Fibroblast of skin of abdomen (primary cell): Measurements from ENCODE around the gene TCN2.
"Not testable (repeated sequence)": the region's sequence is repeated elsewhere in the genome, so short reads cannot be mapped to it uniquely, and the experiment has no call there.

Experiments
- DNase-seq: peaks from one replicate; pipeline ENCODE4 v3.0.0-alpha.2; 2013

TCN2 gene

GRCh38 chr22:30611197-30611596, 4.2 kb downstream of the TCN2 start:
- no peak for DNase-seq

- no peak for DNase-seq
Observed at GRCh38 chr22:30612789-30613188, 5.8 kb downstream of the TCN2 start.

- DNase-seq: no peak
Observed at GRCh38 chr22:30614268-30614667, 7.3 kb downstream of the TCN2 start.

GRCh38 chr22:30614879-30615278, 7.9 kb downstream of the TCN2 start:
- DNase-seq: no peak

- DNase-seq: no peak
Observed at GRCh38 chr22:30615543-30615954, 8.6 kb downstream of the TCN2 start.

GRCh38 chr22:30617819-30618218, 10.8 kb downstream of the TCN2 start:
- DNase-seq: no peak

- DNase-seq: not testable (repeated sequence)
Observed at GRCh38 chr22:30619909-30620308, 12.9 kb downstream of the TCN2 start.

GRCh38 chr22:30626413-30626812, 19.4 kb downstream of the TCN2 start:
- no peak for DNase-seq

- no peak for DNase-seq
Observed at GRCh38 chr22:30627471-30627870, 20.5 kb downstream of the TCN2 start.

GRCh38 chr22:30628491-30628890, 21.5 kb downstream of the TCN2 start:
- DNase-seq: no peak

- not testable (repeated sequence) for DNase-seq
Observed at GRCh38 chr22:30631469-30631868, 24.5 kb downstream of the TCN2 start.

GRCh38 chr22:30634471-30635233, 27.7 kb downstream of the TCN2 start:
- DNase-seq: peak; percentile 87

- DNase-seq: peak; percentile 90
Observed at GRCh38 chr22:30635273-30636225, 28.6 kb downstream of the TCN2 start, which contains the start of gene SLC35E4. Gene SLC35E4 (plus strand): TSS chr22:30635781. CDS start chr22:30636451, 670 bp downstream.

- DNase-seq: no peak
Observed at GRCh38 chr22:30636226-30637077, 29.5 kb downstream of the TCN2 start.

GRCh38 chr22:30637701-30638114, 30.7 kb downstream of the TCN2 start:
- DNase-seq: no peak

- DNase-seq: no peak
Observed at GRCh38 chr22:30640361-30640760, 33.4 kb downstream of the TCN2 start.

GRCh38 chr22:30640839-30641430, 34.0 kb downstream of the TCN2 start:
- DNase-seq: no peak

- no peak for DNase-seq
Observed at GRCh38 chr22:30643055-30643875, 36.3 kb downstream of the TCN2 start.

GRCh38 chr22:30646518-30647160, 39.7 kb downstream of the TCN2 start:
- DNase-seq: no peak

- DNase-seq: no peak
Observed at GRCh38 chr22:30647536-30647935, 40.6 kb downstream of the TCN2 start.

GRCh38 chr22:30648825-30649224, 41.9 kb downstream of the TCN2 start:
- no peak for DNase-seq
